HepG2 (cell line): ENCODE measurements around the gene CTRL.

Experiments used
- FOXK1 ChIP-seq: sonication (generic); formaldehyde crosslinking; IDR thresholded peaks from 2 replicates; pipeline ENCODE4 v1.4.0; 2020; ENCODE audit warnings: low read depth, missing genetic modification reagents, borderline replicate concordance
- IRF2 ChIP-seq: IDR thresholded peaks from 2 replicates; pipeline ENCODE4 v1.6.1; 2018; ENCODE audit warnings: missing genetic modification reagents, missing compliant biosample characterization
- MYC ChIP-seq: sonication (generic); formaldehyde crosslinking; IDR thresholded peaks from 2 replicates; pipeline ENCODE4 v1.9.0; 2021; ENCODE audit warnings: missing genetic modification reagents, borderline replicate concordance
- NKX3-1 ChIP-seq: sonication (generic); formaldehyde crosslinking; IDR thresholded peaks from 2 replicates; pipeline ENCODE4 v1.5.0; 2020; ENCODE audit warnings: missing genetic modification reagents
- PHB2 ChIP-seq: fragments of 450-650 bp; IDR thresholded peaks from 2 replicates; pipeline ENCODE4 v1.6.1; 2018; ENCODE audit not compliant: partially characterized antibody
- RELA ChIP-seq: sonication (generic); formaldehyde crosslinking; IDR thresholded peaks from 2 replicates; pipeline ENCODE4 v1.4.0; 2020; ENCODE audit warnings: missing genetic modification reagents
- SMC3 ChIP-seq: IDR thresholded peaks from 2 replicates; pipeline ENCODE4 v1.6.1; 2011; ENCODE audit warnings: low read length, improper control_type of control experiment
- SP140L ChIP-seq: sonication (generic); formaldehyde crosslinking; IDR thresholded peaks from 2 replicates; pipeline ENCODE4 v1.4.0; 2020; ENCODE audit warnings: missing genetic modification reagents, borderline replicate concordance
- ZNF256 ChIP-seq: sonication (generic); formaldehyde crosslinking; conservative IDR thresholded peaks from 2 replicates; pipeline ENCODE4 v1.4.0; 2020; ENCODE audit warnings: missing genetic modification reagents
- ZNF292 ChIP-seq: sonication (generic); formaldehyde crosslinking; IDR thresholded peaks from 2 replicates; pipeline ENCODE4 v1.8.1; 2022; ENCODE audit warnings: mild to moderate bottlenecking, low read depth, missing genetic modification reagents, borderline replicate concordance
- TF ChIP-seq, protein P1 (sequence below): sonication (generic); formaldehyde crosslinking; IDR thresholded peaks from 2 replicates; pipeline ENCODE4 v1.5.0; 2020; ENCODE audit warnings: mild to moderate bottlenecking, missing genetic modification reagents, moderate library complexity
- TF ChIP-seq, protein P2 (sequence below): sonication (generic); formaldehyde crosslinking; IDR thresholded peaks from 2 replicates; pipeline ENCODE4 v1.4.0; 2020; ENCODE audit warnings: missing genetic modification reagents

DNA sequence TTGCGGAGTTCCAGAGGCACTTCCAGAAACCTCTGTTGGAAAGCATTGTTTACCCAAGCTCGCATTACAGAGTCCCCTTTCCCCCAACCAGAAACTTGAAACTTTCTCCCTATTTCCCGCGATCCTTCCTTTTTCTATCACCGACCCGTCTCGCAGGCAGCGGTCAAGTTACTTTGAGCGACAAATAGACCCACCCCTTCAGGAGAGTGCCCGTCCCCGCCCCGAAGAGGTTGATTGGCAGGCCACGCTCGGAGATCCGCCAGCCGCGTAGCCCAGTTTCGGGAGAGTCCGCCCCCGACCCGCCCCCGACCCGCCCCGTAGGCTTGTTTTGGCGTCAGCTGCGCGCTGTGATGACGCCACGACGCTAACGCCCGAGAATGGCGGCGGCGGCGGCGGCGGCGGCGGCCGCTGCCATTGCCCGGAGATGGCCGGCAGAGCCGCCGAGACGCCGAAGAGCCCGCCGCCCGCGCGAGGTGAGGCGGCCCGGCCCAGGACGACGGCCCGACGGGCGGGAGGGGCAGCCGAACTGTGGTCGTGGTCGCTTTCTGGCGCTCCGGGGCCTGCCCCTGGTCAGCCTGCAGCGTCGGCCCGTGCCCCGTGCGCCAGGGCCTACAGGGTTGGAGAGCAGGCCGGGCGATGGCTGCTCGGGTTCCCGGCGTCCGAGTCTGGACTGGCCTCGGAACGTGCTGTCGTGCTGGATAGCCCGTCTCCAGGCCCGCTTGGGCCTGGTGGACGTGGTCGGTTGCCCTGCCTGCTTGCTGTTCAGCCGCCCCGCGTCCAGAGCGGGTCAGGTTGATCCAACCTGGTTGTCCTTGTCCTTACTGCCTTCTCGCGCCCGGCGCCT is 38.5 kb downstream of the CTRL start, which contains the start of gene PSKH1:
- TF ChIP-seq, protein P1, sequence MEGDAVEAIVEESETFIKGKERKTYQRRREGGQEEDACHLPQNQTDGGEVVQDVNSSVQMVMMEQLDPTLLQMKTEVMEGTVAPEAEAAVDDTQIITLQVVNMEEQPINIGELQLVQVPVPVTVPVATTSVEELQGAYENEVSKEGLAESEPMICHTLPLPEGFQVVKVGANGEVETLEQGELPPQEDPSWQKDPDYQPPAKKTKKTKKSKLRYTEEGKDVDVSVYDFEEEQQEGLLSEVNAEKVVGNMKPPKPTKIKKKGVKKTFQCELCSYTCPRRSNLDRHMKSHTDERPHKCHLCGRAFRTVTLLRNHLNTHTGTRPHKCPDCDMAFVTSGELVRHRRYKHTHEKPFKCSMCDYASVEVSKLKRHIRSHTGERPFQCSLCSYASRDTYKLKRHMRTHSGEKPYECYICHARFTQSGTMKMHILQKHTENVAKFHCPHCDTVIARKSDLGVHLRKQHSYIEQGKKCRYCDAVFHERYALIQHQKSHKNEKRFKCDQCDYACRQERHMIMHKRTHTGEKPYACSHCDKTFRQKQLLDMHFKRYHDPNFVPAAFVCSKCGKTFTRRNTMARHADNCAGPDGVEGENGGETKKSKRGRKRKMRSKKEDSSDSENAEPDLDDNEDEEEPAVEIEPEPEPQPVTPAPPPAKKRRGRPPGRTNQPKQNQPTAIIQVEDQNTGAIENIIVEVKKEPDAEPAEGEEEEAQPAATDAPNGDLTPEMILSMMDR: peak; percentile 12; the same call in 1 of the 2 replicates
- peak; percentile 70 for TF ChIP-seq ZNF256
- no peak for TF ChIP-seq RELA (CRISPR knock-in tag)
- no peak for TF ChIP-seq PHB2
- TF ChIP-seq, protein P2, sequence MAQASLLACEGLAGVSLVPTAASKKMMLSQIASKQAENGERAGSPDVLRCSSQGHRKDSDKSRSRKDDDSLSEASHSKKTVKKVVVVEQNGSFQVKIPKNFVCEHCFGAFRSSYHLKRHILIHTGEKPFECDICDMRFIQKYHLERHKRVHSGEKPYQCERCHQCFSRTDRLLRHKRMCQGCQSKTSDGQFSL (CRISPR knock-in tag): no peak
- no peak for TF ChIP-seq ZNF292 (CRISPR knock-in tag)
- TF ChIP-seq MYC (CRISPR knock-in tag): peak; percentile 65; the same call in 1 of the 2 replicates
- peak; percentile 83; the same call in 1 of the 2 replicates for TF ChIP-seq FOXK1 (CRISPR knock-in tag)
- TF ChIP-seq SMC3: no peak; the same call in 1 of the 2 replicates
- peak; percentile 14; the same call in 1 of the 2 replicates for TF ChIP-seq IRF2 (CRISPR knock-in tag)
- TF ChIP-seq SP140L: no peak
- 0 out of 2 replicates have a peak, but pooled peaks have one; percentile 77 for TF ChIP-seq NKX3-1 (CRISPR knock-in tag)
